WTC11 (cell line): Measurements from ENCODE around the gene KDM4B.

Experiments
- ATF2 ChIP-seq: sonication (generic); formaldehyde crosslinking; IDR thresholded peaks from 2 replicates; pipeline ENCODE4 v1.8.1; 2022; ENCODE audit warnings: low read depth, missing genetic modification reagents, borderline replicate concordance
- CREB1 ChIP-seq: sonication (generic); formaldehyde crosslinking; IDR thresholded peaks from 2 replicates; pipeline ENCODE4 v1.8.0; 2023; ENCODE audit warnings: mild to moderate bottlenecking, missing genetic modification reagents
- CREM ChIP-seq: sonication (generic); formaldehyde crosslinking; IDR thresholded peaks from 2 replicates; pipeline ENCODE4 v1.8.1; 2022; ENCODE audit warnings: mild to moderate bottlenecking, missing genetic modification reagents, moderate library complexity
- JUN ChIP-seq: sonication (generic); formaldehyde crosslinking; IDR thresholded peaks from 2 replicates; pipeline ENCODE4 v1.8.0; 2023; ENCODE audit warnings: mild to moderate bottlenecking, missing genetic modification reagents
- SP1 ChIP-seq: sonication (generic); formaldehyde crosslinking; conservative IDR thresholded peaks from 2 replicates; pipeline ENCODE4 v1.8.1; 2022; ENCODE audit warnings: missing genetic modification reagents
- USF2 ChIP-seq: sonication (generic); formaldehyde crosslinking; IDR thresholded peaks from 2 replicates; pipeline ENCODE4 v1.8.1; 2023; ENCODE audit warnings: mild to moderate bottlenecking, missing genetic modification reagents, moderate library complexity
- TF ChIP-seq, protein P1 (sequence below): fragments of 200-600 bp; IDR thresholded peaks from 2 replicates; pipeline ENCODE4 v1.8.0; 2022; ENCODE audit warnings: antibody characterized with exemption

DNA sequence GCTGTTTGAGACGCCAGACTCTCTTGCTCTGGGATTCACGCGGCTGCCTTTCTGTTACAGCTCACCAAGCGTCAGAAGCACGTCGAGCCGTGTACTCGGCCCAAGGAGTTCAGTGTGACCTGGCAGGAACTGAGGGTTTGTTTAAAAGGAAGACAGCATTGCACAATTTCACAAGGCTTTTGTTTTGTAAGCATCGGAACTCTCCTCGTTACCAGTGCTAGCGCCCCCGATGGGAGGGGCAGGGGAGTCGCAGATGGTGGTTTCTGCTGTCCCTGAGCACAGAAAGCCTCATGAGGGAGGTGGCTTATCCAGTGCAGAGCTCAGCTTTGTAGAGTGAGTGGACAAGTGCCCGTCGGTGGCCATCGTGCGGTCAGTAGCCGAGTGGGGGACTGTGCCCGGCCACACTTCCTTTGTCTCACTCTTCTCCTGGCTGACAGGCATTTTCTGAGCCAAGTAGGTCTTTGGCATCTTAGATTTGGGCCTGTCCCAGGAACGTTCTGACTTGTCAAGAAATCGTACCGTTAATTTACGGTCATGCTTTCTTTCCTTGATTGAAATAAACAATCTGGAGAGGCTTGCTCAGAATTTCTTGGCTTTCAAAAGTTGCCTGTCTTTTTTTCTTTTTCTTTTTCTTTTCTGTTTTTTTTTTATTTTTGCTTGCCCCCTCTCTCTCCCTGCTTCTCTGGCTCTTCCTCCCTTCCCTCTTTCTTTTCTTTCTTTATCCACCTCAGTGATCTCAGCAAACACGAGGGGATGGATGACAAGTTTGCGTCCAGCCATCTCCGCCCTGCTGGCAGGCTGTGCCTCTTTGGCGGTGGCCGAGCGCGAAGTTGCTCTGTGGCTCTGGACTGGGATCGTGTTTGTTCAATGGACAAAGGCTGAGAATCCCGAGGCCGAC, 7.7 kb downstream of the KDM4B start:
- no peak for TF ChIP-seq USF2 (CRISPR knock-in tag)
- no peak for TF ChIP-seq SP1 (CRISPR knock-in tag)
- TF ChIP-seq, protein P1, sequence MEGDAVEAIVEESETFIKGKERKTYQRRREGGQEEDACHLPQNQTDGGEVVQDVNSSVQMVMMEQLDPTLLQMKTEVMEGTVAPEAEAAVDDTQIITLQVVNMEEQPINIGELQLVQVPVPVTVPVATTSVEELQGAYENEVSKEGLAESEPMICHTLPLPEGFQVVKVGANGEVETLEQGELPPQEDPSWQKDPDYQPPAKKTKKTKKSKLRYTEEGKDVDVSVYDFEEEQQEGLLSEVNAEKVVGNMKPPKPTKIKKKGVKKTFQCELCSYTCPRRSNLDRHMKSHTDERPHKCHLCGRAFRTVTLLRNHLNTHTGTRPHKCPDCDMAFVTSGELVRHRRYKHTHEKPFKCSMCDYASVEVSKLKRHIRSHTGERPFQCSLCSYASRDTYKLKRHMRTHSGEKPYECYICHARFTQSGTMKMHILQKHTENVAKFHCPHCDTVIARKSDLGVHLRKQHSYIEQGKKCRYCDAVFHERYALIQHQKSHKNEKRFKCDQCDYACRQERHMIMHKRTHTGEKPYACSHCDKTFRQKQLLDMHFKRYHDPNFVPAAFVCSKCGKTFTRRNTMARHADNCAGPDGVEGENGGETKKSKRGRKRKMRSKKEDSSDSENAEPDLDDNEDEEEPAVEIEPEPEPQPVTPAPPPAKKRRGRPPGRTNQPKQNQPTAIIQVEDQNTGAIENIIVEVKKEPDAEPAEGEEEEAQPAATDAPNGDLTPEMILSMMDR: 0 out of 2 replicates have a peak, but pooled peaks have one; percentile 33
- no peak for TF ChIP-seq CREM
- no peak for TF ChIP-seq ATF2 (CRISPR knock-in tag)
- no peak for TF ChIP-seq CREB1 (CRISPR knock-in tag)
- TF ChIP-seq JUN (CRISPR knock-in tag): no peak
